ENCODE data around the gene SZRD1. TPM values are rescaled to one million over a fixed set of nuclear protein-coding genes. Genes with fewer than 3 reads are reported as not detected.

The SZRD1 gene
- total and polyA plus RNA-seq, 8 donors = 15.8 to 86.6 (median 48.7) TPM

DNA sequence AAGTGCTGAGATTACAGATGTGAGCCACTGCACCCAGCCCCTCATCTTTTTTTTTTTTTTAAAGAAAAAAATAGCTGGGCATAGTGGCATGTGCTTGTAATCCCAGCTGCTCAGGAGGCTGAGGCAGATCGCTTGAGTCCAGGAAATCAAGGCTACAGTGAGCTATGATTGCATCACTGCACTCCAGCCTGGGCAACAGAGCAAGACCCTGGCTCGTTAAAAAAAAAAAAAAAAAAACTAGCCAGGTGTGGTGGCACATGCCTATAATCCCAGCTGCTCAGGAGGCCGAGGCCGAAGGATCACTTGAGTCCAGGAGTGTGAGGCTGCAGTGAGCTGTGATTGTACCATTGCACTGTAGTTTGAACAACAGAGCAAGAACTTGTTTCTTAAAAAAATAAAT lies 13.8 kb downstream of the SZRD1 start:
- no peaks in the 10 kb centered on the region for H3K9me3 ChIP-seq
- intact Hi-C loops (cut with DNase I; ENCODE audit: low total_unique reads) = no loop called here
- TF ChIP-seq EP300 (IDR thresholded peaks at IDR 0.05) (no peak), POLR2AphosphoS5 (IDR thresholded peaks at IDR 0.05) (no peak), POLR2A (IDR thresholded peaks at IDR 0.05) (no peak)
- TF ChIP-seq, protein P1, sequence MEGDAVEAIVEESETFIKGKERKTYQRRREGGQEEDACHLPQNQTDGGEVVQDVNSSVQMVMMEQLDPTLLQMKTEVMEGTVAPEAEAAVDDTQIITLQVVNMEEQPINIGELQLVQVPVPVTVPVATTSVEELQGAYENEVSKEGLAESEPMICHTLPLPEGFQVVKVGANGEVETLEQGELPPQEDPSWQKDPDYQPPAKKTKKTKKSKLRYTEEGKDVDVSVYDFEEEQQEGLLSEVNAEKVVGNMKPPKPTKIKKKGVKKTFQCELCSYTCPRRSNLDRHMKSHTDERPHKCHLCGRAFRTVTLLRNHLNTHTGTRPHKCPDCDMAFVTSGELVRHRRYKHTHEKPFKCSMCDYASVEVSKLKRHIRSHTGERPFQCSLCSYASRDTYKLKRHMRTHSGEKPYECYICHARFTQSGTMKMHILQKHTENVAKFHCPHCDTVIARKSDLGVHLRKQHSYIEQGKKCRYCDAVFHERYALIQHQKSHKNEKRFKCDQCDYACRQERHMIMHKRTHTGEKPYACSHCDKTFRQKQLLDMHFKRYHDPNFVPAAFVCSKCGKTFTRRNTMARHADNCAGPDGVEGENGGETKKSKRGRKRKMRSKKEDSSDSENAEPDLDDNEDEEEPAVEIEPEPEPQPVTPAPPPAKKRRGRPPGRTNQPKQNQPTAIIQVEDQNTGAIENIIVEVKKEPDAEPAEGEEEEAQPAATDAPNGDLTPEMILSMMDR (IDR thresholded peaks at IDR 0.05) = no peak
- H3K4me3 ChIP-seq = no peak overlapping the region
- no peaks in the 10 kb centered on the region for H3K36me3 ChIP-seq
- no peak for DNase-seq
- no peaks in the 10 kb centered on the region for H3K27me3 ChIP-seq
- peaks cover 37 to 77% (median 58%) of the 10 kb centered on the region in 4 donors for H3K4me1 ChIP-seq
- H3K27ac ChIP-seq = no peak overlapping the region
- 86 to 95% (median 89%) methylated on average over 4 of the region's 4 CpGs for WGBS, 5 donors

DNA sequence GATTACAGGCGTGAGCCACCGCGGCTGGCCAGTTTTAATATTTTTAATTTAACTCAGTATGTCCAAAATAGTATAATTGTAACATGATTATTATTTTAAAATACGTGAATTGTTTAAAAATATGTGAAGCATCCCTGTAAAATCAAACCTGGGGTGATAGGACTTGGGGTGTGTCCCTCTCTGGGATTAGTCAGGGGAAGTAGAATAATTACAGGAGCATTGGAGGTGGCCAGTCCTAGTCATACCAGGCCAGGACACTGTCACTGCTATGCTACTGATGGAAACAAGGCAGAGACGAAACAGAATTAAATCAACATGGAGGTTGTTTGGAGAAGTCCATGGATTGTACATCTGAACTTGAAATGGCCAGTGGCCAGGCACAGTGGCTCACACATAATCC lies 16.8 kb downstream of the SZRD1 start:
- H3K27me3 ChIP-seq = no peaks in the 10 kb centered on the region
- peaks cover 43 to 77% (median 59%) of the 10 kb centered on the region in 4 donors for H3K4me1 ChIP-seq
- no peaks in the 10 kb centered on the region for H3K36me3 ChIP-seq
- no peak for DNase-seq
- H3K9me3 ChIP-seq = no peaks in the 10 kb centered on the region
- TF ChIP-seq POLR2A (IDR thresholded peaks at IDR 0.05) (no peak), EP300 (IDR thresholded peaks at IDR 0.05) (no peak), POLR2AphosphoS5 (IDR thresholded peaks at IDR 0.05) (no peak)
- TF ChIP-seq, protein P1 (IDR thresholded peaks at IDR 0.05) = no peak
- H3K27ac ChIP-seq = no peak overlapping the region
- no peak overlapping the region for H3K4me3 ChIP-seq
- 87 to 93% (median 88%) methylated on average over 5 of the region's 5 CpGs for WGBS, 5 donors
- intact Hi-C loops (cut with DNase I; ENCODE audit: low total_unique reads) = no loop called here

DNA sequence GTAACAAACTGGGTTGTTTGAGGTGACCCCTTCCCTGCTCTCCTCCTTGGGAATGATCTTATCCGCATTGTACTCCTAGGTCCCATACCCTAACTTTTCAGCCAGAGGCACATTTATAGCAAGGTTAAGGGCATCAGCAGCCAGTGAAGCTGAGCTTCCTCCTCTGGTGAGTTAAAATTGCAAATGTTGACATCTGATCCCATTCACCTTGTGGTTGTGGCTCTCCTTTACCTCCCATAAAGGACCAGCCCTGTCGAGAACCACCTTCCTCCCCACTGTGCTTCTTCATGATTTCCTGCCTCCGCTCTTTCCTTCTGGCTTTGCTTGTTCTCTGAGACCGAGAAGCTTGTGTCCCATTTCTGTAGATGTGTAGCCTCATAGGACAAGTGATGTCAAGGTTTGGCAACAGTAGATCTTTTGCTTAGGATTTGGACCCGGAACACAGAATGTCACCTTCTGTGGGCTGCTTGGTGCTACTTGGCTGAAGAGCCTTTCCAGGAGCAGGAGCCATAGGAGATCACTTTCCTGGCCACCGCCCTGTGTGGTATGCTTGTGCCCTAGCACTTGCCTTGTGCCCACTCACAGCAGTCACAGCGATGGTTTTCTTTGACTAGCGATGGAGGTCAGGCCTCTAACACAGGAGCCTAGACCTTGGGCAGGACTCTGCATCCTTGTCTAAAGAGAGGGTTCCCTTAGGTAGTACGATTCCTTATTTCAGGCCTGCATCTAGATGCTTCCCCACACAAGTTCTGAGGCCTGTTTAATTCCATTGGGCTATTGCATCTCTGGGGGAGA lies 18.8 kb downstream of the SZRD1 start:
- Histone ChIP-seq H3K4me3 (no peak overlapping the region), H3K4me1 (peaks cover 42 to 77% (median 60%) of the 10 kb centered on the region in 4 donors), H3K27ac (peak overlapping the region in 4 of 5 donors; percentile 8 to 80 (median 68)), H3K9me3 (no peaks in the 10 kb centered on the region), H3K36me3 (no peaks in the 10 kb centered on the region), H3K27me3 (no peaks in the 10 kb centered on the region)
- intact Hi-C loops (cut with DNase I; ENCODE audit: low total_unique reads) = no loop called here
- WGBS, 5 donors = 85 to 91% (median 87%) methylated on average over 9 of the region's 9 CpGs
- DNase-seq = no peak
- TF ChIP-seq POLR2AphosphoS5 (IDR thresholded peaks at IDR 0.05) = no peak
- TF ChIP-seq POLR2A (IDR thresholded peaks at IDR 0.05) = no peak
- TF ChIP-seq, protein P1 (IDR thresholded peaks at IDR 0.05) = no peak
- no peak for TF ChIP-seq EP300 (IDR thresholded peaks at IDR 0.05)

DNA sequence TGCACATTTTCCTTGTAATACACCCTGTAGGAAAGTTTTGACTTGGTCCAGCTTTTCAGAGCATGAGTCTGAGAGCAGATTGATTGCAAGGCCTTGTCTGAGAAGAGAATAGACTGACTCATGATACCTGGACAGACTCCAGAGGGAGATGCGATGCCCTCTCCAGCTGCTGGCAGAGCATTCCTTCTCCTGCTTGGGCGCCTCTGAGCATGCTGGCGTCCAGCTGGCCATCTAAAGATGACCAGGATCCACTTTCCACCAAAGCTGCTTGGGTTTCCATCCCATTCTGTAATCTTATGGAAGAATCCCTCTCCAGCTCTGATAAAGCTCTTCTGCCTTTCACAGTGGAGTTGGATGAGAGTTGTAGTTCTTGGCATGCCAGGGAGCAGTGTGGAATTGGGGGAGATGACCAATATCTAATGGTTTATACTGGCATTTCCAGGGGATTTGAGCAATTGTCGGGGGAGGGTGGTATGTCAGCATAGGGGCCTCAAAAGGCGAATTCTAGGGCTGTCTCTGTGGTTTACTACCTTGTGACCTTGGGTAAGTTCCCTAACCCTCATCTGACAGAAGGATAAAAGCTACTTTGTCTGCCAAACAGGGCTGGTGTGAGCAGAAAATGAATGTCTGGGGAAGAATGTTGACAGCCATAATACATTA lies 19.5 kb downstream of the SZRD1 start:
- H3K27ac ChIP-seq = peak overlapping the region in 4 of 5 donors; percentile 26 to 80 (median 68)
- no peak for DNase-seq
- H3K36me3 ChIP-seq = no peaks in the 10 kb centered on the region
- WGBS, 5 donors = 52 to 68% (median 59%) methylated on average over 5 of the region's 5 CpGs
- no peaks in the 10 kb centered on the region for H3K9me3 ChIP-seq
- no peaks in the 10 kb centered on the region for H3K27me3 ChIP-seq
- no peak for TF ChIP-seq EP300 (IDR thresholded peaks at IDR 0.05)
- TF ChIP-seq, protein P1 (IDR thresholded peaks at IDR 0.05) = no peak
- no peak for TF ChIP-seq POLR2A (IDR thresholded peaks at IDR 0.05)
- peaks cover 50 to 79% (median 67%) of the 10 kb centered on the region in 4 donors for H3K4me1 ChIP-seq
- H3K4me3 ChIP-seq = peak overlapping the region in 3 of 4 donors; percentile 25 to 40 (median 32)
- intact Hi-C loops (cut with DNase I; ENCODE audit: low total_unique reads) = no loop called here
